ENCODE measurements around the gene NBAS.
"Not testable (repeated sequence)": the region's sequence is repeated elsewhere in the genome, so short reads cannot be mapped to it uniquely, and the experiment has no call there.

Gene NBAS

DNA sequence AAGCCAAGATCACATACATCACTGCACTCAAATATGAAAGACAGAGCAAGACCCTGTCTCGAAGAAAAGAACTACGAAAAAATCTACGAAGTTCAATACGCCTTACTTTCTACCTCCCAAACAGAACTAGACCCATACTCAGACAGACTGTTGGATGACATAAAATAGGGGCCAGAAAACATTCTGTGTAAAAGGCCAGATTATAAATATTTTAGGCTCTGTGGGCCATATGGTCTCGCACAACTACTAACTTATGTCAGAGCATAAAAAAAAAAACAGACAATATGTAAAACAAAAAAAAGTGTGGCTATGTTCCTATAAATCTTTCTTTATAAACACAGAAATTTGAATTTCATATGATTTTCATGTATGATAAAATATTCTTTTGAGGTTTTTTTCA, 40.8 kb downstream of the NBAS start:
- no peak for DNase-seq

DNA sequence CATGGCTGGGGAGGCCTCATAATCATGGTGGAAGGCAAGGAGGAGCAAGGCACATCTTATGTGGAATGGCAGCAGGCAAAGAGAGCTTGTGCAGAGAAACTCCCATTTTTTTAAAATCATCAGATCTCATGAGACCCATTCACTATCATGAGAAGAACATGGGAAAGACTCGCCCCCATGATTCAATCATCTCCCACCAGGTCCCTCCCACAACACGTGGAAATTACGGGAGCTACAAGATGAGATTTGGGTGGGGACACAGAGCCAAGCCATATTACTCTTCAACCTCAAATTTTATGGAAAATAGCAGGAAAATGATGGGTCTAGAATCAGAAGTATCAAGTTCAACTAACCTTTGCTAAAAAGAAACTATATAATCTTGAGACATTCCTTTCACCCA, 42.4 kb downstream of the NBAS start:
- not testable (repeated sequence) for DNase-seq

- DNase-seq, result peak in 1 of 2 experiments; percentile 6
Measured at GRCh38 chr2:15517793-15518192, 43.3 kb downstream of the NBAS start.

DNA sequence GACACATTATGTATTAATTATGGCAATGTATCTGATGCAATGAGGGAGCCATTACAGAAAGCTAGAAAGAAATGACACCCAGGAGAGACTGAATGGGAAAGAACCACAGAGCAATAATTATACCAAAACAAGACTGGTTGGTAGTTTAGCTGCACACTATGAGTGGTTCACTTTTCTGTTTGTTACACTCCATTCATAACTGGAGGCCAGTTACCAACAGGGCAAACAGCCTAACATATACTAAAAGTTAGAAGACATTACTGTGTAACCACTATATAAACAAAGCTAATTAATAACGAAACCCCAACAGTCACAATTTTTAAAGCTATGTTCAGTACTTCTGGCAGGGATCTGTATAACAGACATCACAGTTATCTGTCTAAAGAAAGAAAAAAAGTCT, 49.4 kb downstream of the NBAS start:
- no peak for DNase-seq

DNA sequence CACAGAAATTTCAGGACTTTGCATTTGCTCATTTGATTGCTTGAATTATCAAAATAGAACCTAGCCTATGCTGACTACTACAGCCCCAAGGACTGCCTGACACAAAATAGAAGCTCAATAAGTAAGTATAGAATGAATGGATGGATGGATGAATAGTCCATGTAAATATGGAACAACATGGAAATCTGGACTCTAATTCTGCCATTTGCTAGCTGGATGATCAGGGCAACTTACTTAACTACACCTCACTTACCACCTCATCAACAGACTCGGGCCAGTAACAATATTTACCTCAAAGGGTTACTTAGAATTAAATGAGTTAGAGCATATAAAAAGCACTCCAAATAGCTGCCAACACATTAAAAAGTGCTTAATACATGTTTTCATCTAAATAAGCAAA, 50.6 kb downstream of the NBAS start:
- DNase-seq, result no peak

DNA sequence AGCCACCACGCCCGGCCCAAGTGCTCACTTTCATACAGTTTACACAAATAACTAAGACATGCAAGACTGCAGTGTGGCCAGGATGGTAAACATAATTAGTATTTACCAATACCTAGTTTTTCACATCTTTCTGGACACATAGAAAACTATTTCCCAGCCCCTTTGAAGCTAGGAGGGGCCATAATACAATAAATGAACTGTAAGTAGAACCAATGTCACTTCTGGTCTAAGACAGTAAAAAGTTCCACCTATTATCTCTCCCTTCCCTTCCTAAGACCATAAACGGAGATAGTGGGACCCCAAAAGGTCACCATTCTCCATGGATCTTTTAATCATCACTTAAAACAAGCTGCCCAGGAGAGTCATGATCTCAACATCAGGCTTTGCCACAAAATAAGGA, 51.0 kb downstream of the NBAS start:
- no peak for DNase-seq

DNA sequence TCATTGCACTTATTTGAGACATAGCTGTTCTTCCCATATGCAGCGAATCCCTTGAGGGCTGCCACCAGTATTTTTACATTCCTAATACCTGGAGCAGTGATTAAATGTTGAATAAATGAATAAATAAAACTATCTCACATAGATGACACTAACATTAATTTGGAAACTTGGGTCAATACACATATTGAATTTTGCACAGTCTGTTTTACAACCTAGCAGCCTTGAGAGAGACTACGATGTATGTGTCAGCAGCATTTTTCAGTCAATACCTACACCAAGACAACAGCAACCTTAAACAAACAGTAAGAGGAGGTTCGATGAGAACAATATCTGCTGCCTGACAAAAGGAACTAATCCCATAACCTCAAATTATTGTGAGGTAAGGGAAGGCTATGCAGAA, 53.4 kb downstream of the NBAS start:
- DNase-seq, result no peak

DNA sequence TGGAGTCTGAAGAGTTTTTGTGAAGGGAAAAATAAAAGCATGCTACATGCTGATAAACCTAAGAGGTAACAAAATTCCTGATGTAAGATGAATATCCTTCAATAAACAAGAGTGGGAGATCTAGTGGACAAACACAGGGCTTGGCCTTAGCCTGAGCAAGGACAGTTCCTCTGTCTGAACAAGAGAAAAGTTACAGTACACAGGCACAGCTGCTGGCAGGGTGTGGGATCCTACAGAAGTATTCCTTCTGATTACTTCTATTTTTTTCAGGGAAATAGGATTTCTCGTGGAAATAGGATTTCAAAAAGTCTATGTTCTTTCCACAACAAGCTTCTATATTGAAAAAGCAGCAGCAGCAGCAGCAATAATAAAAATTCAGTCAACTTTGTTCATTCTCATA, 54.1 kb downstream of the NBAS start:
- DNase-seq, result no peak

- DNase-seq, result no peak
Measured at GRCh38 chr2:15506229-15506819, 54.8 kb downstream of the NBAS start.

DNA sequence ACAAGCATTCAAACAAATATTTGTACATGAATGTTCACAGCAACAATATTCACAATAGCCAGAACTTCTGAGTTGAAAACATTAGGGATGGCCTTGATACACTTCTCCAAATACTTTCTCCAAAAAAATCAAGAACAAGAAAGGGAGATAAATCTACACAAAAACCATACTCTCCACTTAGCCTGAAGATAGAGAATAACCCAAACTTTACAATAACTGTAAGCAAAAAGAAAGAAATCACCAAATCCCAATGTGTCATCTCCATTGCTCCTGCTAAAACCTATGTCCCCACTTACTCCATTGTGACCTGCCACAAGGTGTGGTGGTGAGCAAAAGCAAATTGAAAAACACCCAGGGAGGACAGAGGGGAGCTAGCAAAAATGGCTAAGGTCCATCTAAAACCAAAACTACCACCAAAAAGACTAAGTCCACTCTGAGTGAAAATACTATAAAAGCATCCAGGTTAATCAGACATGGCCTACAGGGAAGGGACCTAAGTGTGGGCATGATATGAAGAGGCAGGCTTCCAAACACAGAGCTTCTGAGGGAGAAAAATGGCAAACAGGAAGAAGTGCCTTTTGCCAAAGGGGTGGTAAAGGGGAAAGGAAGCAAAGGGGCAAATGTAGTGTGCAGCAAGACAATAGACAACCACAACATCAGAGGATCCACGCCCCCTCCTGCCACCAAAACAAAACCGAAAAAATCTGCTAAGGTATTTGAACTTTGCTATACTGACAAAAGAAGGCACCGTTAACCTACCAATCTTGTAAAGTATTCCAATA, 56.1 kb downstream of the NBAS start:
- DNase-seq, result no peak

DNA sequence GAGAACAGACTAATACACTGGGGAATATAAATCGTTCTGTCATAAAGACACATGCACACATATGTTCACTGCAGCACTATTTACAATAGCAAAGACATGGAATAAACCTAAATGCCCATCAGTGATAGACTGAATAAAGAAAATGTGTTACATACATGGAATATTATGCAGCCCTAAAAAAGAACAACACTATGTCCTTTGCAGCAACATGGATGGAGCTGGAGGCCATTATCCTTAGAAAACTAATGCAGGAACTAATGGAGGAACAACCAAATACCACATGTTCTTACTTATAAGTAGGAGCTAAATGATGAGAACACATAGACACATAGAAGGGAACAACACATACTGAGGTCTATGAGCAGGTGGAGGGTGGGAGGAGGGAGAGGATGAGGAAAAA, 61.9 kb downstream of the NBAS start:
- DNase-seq, result not testable (repeated sequence)

- peak; percentile 49 to 69 for DNase-seq
Measured at GRCh38 chr2:15498554-15498953, 62.6 kb downstream of the NBAS start.

GRCh38 chr2:15494877-15495276, 66.3 kb downstream of the NBAS start:
- DNase-seq, result no peak

DNA sequence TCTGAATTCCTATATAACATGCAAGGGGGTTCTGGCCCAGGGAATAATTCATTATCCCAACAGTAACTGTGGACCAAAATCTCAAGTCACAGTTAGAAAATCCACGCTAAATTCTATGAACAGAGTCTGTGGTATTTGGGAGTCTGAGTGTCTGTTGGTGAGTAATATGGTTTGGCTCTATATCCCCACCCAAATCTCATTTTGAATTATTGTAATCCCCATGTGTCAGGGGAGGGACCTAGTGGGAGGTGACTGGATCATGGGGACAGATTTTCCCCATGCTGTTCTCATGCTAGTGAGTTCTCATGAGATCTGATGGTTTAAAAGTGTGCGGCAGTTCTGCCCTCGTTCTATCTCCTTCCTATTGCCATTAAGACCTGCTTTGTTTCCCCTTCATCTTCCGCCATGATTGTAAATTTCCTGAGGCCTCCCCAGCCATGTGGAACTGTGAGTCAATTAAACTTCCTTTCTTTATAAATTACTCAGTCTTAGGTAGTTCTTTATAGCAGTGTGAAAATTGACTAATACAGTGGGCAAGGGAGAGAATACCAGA, 68.3 kb downstream of the NBAS start:
- DNase-seq, result no peak

DNA sequence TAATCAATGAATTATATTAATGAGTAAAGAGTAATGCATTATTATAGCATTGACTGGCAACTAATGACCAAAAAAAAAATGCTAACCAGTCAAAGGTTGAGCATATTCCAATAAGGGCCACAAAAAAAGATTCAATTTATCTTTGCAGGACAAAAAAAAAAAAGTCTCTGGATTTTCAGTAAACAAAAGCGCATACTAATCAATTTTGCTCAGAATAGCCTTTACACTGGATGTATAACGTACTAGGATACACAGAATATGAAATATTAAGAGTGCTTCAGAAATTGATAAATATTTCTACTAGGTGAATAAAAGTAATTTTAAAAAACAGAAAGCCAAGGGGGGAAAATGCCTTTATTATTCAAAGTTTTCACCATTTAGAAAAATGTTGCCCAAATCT, 74.4 kb downstream of the NBAS start:
- DNase-seq, result no peak

DNA sequence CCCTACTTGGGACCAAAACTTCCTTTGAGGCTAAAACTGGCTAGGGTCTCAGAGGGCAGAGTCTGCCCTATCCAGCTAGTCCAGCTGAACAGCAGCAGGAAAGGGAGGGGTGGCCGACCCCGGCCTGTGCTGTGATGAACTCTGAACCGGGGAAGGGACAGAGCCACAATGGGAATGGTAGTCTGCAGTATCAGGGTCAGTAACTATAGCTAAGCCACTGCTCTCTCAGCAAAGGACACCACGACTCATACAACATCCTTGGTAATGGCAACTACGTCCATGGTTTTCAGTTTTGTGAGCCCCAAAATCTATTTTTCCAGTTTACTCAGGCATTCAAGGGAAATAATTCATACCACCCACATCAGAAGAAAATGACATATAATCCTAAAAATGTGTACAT, 75.2 kb downstream of the NBAS start:
- no peak for DNase-seq

GRCh38 chr2:15481000-15481399, 80.1 kb downstream of the NBAS start:
- no peak for DNase-seq

DNA sequence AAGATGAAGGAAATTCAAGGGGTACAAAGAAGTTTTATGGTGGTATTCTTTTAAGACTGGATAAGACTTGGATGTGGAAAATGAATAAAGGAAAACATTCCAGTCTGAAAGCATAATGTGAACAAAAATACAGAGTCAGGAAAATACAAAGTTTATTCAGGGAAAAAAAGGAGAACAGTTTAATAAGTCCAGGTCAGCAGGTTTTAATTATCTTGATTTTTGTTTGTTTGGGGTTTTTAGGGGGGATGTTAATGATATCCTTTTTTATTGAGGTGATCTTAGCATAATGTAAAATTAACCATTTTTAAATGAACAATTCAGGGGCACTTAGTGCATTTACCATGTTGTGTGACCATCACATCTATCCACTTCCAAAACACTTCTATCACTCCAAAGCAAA, 80.6 kb downstream of the NBAS start:
- DNase-seq, result no peak

GRCh38 chr2:15472876-15473275, 88.3 kb downstream of the NBAS start:
- DNase-seq, result no peak

DNA sequence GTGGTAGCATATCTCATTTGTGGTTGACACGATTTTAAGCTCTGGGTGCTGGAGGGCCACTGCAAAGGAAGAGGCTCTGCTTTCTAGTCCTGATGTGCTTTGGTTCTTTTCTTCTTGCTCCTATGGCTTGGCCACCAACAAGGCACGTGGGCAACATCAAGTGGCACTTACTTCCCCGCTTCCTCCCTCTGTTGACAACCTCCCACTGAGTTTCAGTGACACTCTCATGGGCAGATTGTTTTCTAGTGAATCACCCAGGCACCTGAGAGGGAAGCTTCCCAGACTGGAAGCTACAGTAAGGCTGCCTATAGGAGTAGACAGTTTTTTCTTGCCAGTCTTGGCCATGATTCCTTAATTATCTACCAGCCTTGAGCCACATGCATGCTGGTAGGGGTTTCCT, 89.0 kb downstream of the NBAS start:
- DNase-seq, result no peak

- peak in 1 of 2 experiments; percentile 2 for DNase-seq
Measured at GRCh38 chr2:15471606-15472005, 89.5 kb downstream of the NBAS start.

GRCh38 chr2:15460112-15460620, 101.0 kb downstream of the NBAS start:
- no peak for DNase-seq

DNA sequence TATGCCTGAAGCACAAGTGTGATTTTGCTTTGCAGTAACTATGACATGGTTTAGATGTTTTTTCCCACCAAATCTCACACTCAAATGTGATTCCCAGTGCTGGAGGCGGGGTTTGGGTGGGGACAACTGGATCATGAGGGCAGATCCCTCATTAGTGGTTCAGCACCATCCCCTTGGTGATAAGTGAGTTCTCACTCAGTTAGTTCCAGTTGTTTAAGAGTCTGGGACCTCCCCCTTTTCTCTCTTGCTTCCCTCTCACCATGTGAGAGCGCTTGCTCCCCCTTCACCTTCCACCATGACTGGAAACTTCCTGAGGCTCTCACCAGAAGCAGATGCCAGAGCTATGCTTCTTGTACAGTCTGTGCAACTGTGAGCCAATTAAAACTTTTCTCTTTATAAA, 102.9 kb downstream of the NBAS start:
- no peak for DNase-seq

DNA sequence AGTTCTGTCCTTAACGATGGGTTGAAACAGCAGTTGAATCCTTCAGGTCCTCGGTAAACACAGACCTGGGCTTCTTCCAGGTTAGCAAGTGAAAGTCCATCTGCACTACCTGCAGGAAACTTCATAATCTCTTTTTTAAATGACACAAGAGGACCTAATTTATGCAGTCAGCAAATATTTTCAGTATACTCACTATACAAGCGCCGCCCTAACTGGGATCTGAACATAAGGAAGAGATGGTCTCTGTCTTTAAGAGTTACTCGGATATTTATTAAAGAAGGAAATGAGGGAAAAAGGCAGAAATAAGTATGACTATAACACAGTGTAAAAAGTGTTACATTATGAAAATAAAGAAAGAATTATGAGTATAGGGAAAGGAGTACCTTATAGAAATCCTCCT, 103.3 kb downstream of the NBAS start:
- no peak for DNase-seq

All from Kasumi-1 (cell line).